Neural progenitor cell (in vitro differentiated cells): ENCODE data around the gene ZNF839. TPM values are rescaled to one million over a fixed set of nuclear protein-coding genes. Genes with fewer than 3 reads are reported as not detected.
A peak's percentile ranks its signal among the peaks of the same experiment; 100 is the strongest.

Experiments
- DNase-seq: peaks from one replicate; pipeline ENCODE4 v3.0.0-alpha.2; 2016; ENCODE audit warnings: low spot score
- H2AFZ ChIP-seq: fragments of 200-600 bp; sonication (generic); replicated peaks from 2 replicates; pipeline ENCODE4 v1.6.1; 2016; ENCODE audit warnings: antibody characterized with exemption
- H3F3A ChIP-seq: fragments of 200-600 bp; sonication (generic); 2 replicates; pipeline ENCODE4 v1.6.1; 2016; ENCODE audit warnings: antibody characterized with exemption, low read depth
- H3K27ac ChIP-seq: fragments of 200-600 bp; sonication (generic); 2 replicates; pipeline ENCODE4 v1.5.1; 2016; ENCODE audit warnings: mild to moderate bottlenecking
- H3K27me3 ChIP-seq: fragments of 200-600 bp; sonication (generic); 2 replicates; pipeline ENCODE4 v1.6.1; 2016; ENCODE audit warnings: mild to moderate bottlenecking, moderate library complexity
- H3K36me3 ChIP-seq: fragments of 200-600 bp; sonication (generic); 2 replicates; pipeline ENCODE4 v1.5.1; 2016
- H3K4me1 ChIP-seq: fragments of 200-600 bp; sonication (generic); 2 replicates; pipeline ENCODE4 v1.6.1; 2016; ENCODE audit warnings: mixed run types
- H3K4me2 ChIP-seq: fragments of 200-600 bp; sonication (generic); 2 replicates; pipeline ENCODE4 v1.6.1; 2016
- H3K4me3 ChIP-seq: fragments of 200-600 bp; sonication (generic); 2 replicates; pipeline ENCODE4 v1.5.1; 2016
- H3K79me2 ChIP-seq: fragments of 200-600 bp; sonication (generic); 2 replicates; pipeline ENCODE4 v1.6.1; 2016; ENCODE audit warnings: low read depth
- H3K9ac ChIP-seq: fragments of 200-600 bp; sonication (generic); 2 replicates; pipeline ENCODE4 v1.6.1; 2016
- H3K9me3 ChIP-seq: fragments of 200-600 bp; sonication (generic); 2 replicates; pipeline ENCODE4 v1.5.1; 2016; ENCODE audit warnings: low read depth
- H4K20me1 ChIP-seq: fragments of 200-600 bp; sonication (generic); 2 replicates; pipeline ENCODE4 v1.6.1; 2016; ENCODE audit warnings: low read depth
- H3K27ac Mint-ChIP-seq: 3 replicates; pipeline ENCODE4 v1.8.0; 2021; ENCODE audit warnings: mixed read lengths
- H3K27me3 Mint-ChIP-seq: 2 replicates; pipeline ENCODE4 v1.8.0; 2022; ENCODE audit warnings: low read depth, mild to moderate bottlenecking, inconsistent platforms, moderate library complexity, mixed read lengths; ENCODE audit not compliant: insufficient read depth
- H3K36me3 Mint-ChIP-seq: 3 replicates; pipeline ENCODE4 v1.8.0; 2021; ENCODE audit warnings: mixed read lengths
- H3K4me1 Mint-ChIP-seq: 3 replicates; pipeline ENCODE4 v1.8.0; 2021; ENCODE audit warnings: mixed read lengths
- H3K4me3 Mint-ChIP-seq: 3 replicates; pipeline ENCODE4 v1.8.0; 2021; ENCODE audit warnings: mild to moderate bottlenecking, moderate library complexity, mixed read lengths
- H3K9me3 Mint-ChIP-seq: 3 replicates; pipeline ENCODE4 v1.8.0; 2020; ENCODE audit warnings: mixed read lengths
- EZH2 ChIP-seq: fragments of 200-600 bp; sonication (generic); IDR thresholded peaks from 2 replicates; pipeline ENCODE4 v1.6.1; 2017; ENCODE audit warnings: antibody characterized with exemption, mild to moderate bottlenecking, moderate library complexity
- EZH2phosphoT487 ChIP-seq: fragments of 200-600 bp; sonication (generic); IDR thresholded peaks from 2 replicates; pipeline ENCODE4 v1.6.1; 2017; ENCODE audit warnings: antibody characterized with exemption
- total RNA-seq: library from RNA; depleted of rRNA; stranded (reverse); fragments of >200 nt; gene quantifications from 2 replicates; pipeline ENCODE4 v1.2.3, GENCODE V29; 2015; ENCODE audit warnings: low replicate concordance
- TF ChIP-seq, protein P1 (sequence below): fragments of 200-600 bp; sonication (generic); IDR thresholded peaks from 2 replicates; pipeline ENCODE4 v1.5.1; 2017; ENCODE audit warnings: antibody characterized with exemption, mild to moderate bottlenecking

ZNF839 gene
- total RNA-seq, 1 donor from 2014 or later = 13.7 TPM

GRCh38 chr14:102362084-102362483 is 42.5 kb downstream of the ZNF839 start:
- Mint-ChIP-seq H3K9me3 (no peaks in the 10 kb centered on the region), H3K4me3 (peak overlapping the region; percentile 96), H3K27ac (peak overlapping the region; percentile 40), H3K27me3 (peaks cover 3% of the 10 kb centered on the region), H3K4me1 (peaks cover 11% of the 10 kb centered on the region), H3K36me3 (peaks cover 2% of the 10 kb centered on the region)
- peak; percentile 8 for DNase-seq
- Histone ChIP-seq H4K20me1 (peaks cover 9% of the 10 kb centered on the region), H3K9me3 (no peaks in the 10 kb centered on the region), H3K79me2 (peaks cover 44% of the 10 kb centered on the region), H3K36me3 (no peaks in the 10 kb centered on the region), H3K4me2 (peak overlapping the region; percentile 94), H2AFZ (peak overlapping the region; percentile 94), H3K27ac (no peak overlapping the region), H3K9ac (peak overlapping the region; percentile 77), H3F3A (peaks cover 12% of the 10 kb centered on the region), H3K4me3 (peak overlapping the region; percentile 83), H3K4me1 (peaks cover 15% of the 10 kb centered on the region), H3K27me3 (no peaks in the 10 kb centered on the region)
- TF ChIP-seq, protein P1, sequence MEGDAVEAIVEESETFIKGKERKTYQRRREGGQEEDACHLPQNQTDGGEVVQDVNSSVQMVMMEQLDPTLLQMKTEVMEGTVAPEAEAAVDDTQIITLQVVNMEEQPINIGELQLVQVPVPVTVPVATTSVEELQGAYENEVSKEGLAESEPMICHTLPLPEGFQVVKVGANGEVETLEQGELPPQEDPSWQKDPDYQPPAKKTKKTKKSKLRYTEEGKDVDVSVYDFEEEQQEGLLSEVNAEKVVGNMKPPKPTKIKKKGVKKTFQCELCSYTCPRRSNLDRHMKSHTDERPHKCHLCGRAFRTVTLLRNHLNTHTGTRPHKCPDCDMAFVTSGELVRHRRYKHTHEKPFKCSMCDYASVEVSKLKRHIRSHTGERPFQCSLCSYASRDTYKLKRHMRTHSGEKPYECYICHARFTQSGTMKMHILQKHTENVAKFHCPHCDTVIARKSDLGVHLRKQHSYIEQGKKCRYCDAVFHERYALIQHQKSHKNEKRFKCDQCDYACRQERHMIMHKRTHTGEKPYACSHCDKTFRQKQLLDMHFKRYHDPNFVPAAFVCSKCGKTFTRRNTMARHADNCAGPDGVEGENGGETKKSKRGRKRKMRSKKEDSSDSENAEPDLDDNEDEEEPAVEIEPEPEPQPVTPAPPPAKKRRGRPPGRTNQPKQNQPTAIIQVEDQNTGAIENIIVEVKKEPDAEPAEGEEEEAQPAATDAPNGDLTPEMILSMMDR = no peak
- TF ChIP-seq EZH2 = no peak
- no peak for TF ChIP-seq EZH2phosphoT487

GRCh38 chr14:102362545-102363181 is 43.1 kb downstream of the ZNF839 start, which contains the start of the genes CINP and TECPR2:
TSS of gene CINP (minus strand) at chr14:102362890. CDS start at chr14:102362851, 39 bp downstream.
TSS of gene TECPR2 (plus strand) at chr14:102362941. CDS start at chr14:102376722, 13,781 bp downstream.
- Histone ChIP-seq H3K9ac (peak within 1 kb of the TSS; percentile 77), H3K27me3 (no peaks in the 10 kb centered on the region), H3K79me2 (peaks cover 48% of the 10 kb centered on the region), H3K9me3 (no peaks in the 10 kb centered on the region), H3K27ac (no peak within 1 kb of the TSS), H3K4me2 (peak within 1 kb of the TSS; percentile 94), H3K4me3 (peak within 1 kb of the TSS; percentile 83), H2AFZ (peak within 1 kb of the TSS; percentile 94), H3K4me1 (peaks cover 15% of the 10 kb centered on the region), H4K20me1 (peaks cover 9% of the 10 kb centered on the region), H3F3A (peaks cover 12% of the 10 kb centered on the region), H3K36me3 (no peaks in the 10 kb centered on the region)
- TF ChIP-seq, protein P1 = no peak
- TF ChIP-seq EZH2 (peak; percentile 22), EZH2phosphoT487 (no peak)
- Mint-ChIP-seq H3K4me3 (peak within 1 kb of the TSS; percentile 96), H3K4me1 (peaks cover 11% of the 10 kb centered on the region), H3K9me3 (no peaks in the 10 kb centered on the region), H3K27ac (peak within 1 kb of the TSS; percentile 76), H3K36me3 (no peaks in the 10 kb centered on the region), H3K27me3 (peaks cover 3% of the 10 kb centered on the region)
- peak; percentile 99 for DNase-seq

DNA sequence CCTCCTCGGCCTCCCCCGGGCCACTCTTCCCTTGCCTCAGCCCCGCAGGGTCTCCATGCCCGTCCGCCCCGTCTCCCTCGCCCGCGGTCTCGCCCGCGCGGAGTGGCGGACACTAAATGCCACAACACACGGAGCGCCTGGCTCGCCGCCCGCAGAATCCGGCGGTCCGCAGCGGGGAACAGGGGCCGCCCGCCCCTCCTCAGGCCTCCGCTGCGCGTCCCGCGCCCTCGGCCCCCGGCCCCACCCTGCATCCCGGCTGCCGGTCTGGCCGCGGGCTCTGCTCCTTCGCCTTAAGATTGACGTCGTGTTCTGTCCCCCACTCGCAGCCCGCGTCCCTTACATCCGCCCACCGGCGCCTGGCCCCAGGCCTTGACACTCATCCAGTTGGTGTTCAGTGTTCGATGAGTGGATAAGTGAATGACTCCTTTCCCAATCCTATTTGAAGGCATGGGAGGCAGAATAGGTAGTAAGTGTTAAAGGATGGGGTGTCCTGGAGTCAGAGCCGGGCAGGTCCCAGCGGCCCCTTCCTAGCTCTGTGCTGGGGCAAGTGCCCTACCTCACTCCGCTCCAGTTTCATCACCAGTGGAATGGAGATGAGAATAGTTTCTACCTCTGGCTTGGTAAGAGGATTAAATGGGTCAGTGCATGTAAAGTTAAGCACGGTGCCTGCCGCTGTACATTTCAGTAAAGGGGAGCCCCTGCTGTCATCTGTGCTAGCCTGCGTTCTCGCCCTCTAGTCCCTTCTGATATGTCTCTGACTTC is 43.8 kb downstream of the ZNF839 start:
- Mint-ChIP-seq H3K9me3 (no peaks in the 10 kb centered on the region), H3K4me3 (no peak overlapping the region), H3K27ac (peak overlapping the region; percentile 76), H3K27me3 (peaks cover 3% of the 10 kb centered on the region), H3K4me1 (peaks cover 11% of the 10 kb centered on the region), H3K36me3 (no peaks in the 10 kb centered on the region)
- H3K79me2 ChIP-seq = peaks cover 53% of the 10 kb centered on the region
- H3K4me1 ChIP-seq = peaks cover 15% of the 10 kb centered on the region
- H3K4me2 ChIP-seq = peak overlapping the region; percentile 94
- H4K20me1 ChIP-seq = peaks cover 9% of the 10 kb centered on the region
- H3K27me3 ChIP-seq = no peaks in the 10 kb centered on the region
- peak overlapping the region; percentile 83 for H3K4me3 ChIP-seq
- no peaks in the 10 kb centered on the region for H3K9me3 ChIP-seq
- H3K9ac ChIP-seq = peak overlapping the region; percentile 34
- peak; percentile 29 for TF ChIP-seq EZH2
- TF ChIP-seq, protein P1 = no peak
- peak overlapping the region; percentile 94 for H2AFZ ChIP-seq
- DNase-seq = peak; percentile 46
- peaks cover 12% of the 10 kb centered on the region for H3F3A ChIP-seq
- no peak overlapping the region for H3K27ac ChIP-seq
- H3K36me3 ChIP-seq = no peaks in the 10 kb centered on the region
